HG02588 (cell line): ENCODE results near the gene NANOGP8.
"Not testable (repeated sequence)": the region's sequence is repeated elsewhere in the genome, so short reads cannot be mapped to it uniquely, and the experiment has no call there.

Source experiments
- ATAC-seq: cut with Tn5 transposase; IDR thresholded peaks from one replicate; pipeline ENCODE4 v1.9.1; 2021; ENCODE audit warnings: mild to moderate bottlenecking, moderate library complexity; ENCODE audit not compliant: unreplicated experiment

Gene NANOGP8

DNA sequence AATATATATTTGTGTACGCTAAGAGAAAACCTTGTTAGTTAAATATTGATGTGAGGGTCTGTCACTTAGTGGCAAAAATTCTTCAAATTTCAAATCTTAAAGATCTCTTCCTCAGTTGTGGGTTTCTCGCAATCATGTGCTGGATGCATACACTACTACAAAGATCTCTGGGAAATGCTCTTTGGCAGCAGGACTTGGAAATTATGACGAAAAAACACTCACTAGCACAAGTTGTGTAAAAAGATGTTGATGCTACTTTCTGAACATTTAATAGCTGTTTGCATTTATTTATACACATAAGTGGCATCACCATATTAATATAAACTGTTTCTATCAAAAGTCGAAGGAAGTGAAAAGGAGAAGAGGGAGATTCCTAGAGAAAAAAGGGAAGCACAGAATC, 10.8 kb upstream of the NANOGP8 start:
- ATAC-seq: no peak

- no peak for ATAC-seq
These were observed 7.8 kb upstream of the NANOGP8 start for GRCh38 chr15:35092846-35093245.

- ATAC-seq: no peak
These were observed 7.2 kb upstream of the NANOGP8 start for GRCh38 chr15:35092311-35092710.

- ATAC-seq: no peak
These were observed 5.2 kb upstream of the NANOGP8 start for GRCh38 chr15:35090104-35090807.

GRCh38 chr15:35089551-35089950, 4.5 kb upstream of the NANOGP8 start:
- ATAC-seq: no peak

GRCh38 chr15:35088329-35088728, 3.2 kb upstream of the NANOGP8 start:
- no peak for ATAC-seq

- no peak for ATAC-seq
These were observed 2.7 kb upstream of the NANOGP8 start for GRCh38 chr15:35087759-35088158.

- not testable (repeated sequence) for ATAC-seq
These were observed 2.4 kb downstream of the NANOGP8 start for GRCh38 chr15:35082371-35083348.

GRCh38 chr15:35081626-35082365, 3.3 kb downstream of the NANOGP8 start:
- not testable (repeated sequence) for ATAC-seq

- ATAC-seq: no peak
These were observed 4.9 kb downstream of the NANOGP8 start for GRCh38 chr15:35080226-35080625.

DNA sequence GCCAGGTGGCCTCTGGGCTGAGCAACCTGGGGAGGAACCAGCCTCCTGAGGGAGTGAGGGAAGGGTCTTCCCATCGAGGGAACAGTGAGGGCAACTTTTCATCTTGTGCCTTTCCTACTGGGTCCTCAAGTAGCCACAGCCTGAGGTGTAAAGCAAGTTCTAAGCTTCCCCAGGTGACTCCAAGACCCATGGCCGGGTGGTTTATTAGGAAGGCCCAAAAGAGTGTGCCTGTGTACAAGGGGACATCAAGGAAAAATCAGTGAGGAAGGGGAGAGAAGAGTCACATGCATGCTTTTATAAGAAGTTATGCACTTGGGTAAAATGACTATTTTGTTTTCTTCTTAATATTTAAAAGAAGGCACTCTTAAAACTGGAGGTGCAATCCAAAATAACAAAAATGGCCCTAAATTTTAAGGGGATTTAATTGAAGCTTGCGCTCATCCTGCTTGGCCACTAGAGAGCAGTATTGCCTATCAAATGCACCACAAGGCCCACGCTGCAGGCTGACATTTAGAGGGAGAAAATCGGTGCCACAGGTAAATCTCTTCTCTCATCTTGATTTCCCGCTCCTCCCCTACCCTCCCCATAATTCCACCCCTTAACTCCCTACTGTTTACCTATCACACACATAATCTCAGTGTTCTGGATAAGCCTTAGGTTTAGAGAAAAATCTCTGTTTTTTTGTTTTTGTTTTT, 6.7 kb downstream of the NANOGP8 start:
- ATAC-seq: no peak

DNA sequence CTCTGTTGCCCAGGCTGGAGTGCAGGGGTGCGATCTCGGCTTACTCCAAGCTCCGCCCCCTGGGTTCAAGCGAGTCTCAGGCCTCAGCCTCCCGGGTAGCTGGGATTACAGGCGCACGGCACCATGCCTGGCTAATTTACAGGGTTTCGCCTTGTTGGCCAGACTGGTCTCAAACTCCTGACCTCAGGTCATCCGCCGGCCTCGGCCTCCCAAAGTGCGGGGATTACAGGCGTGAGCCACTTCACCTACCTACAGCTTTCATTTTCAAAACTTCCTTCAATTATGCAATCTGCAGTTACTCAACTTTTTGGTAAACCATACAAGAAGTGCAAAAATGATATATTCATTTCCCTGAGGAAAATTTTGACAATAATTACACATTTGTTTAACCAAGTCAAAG, 14.0 kb downstream of the NANOGP8 start:
- ATAC-seq: no peak

- ATAC-seq: no peak
These were observed 16.1 kb downstream of the NANOGP8 start for GRCh38 chr15:35068846-35069475.

DNA sequence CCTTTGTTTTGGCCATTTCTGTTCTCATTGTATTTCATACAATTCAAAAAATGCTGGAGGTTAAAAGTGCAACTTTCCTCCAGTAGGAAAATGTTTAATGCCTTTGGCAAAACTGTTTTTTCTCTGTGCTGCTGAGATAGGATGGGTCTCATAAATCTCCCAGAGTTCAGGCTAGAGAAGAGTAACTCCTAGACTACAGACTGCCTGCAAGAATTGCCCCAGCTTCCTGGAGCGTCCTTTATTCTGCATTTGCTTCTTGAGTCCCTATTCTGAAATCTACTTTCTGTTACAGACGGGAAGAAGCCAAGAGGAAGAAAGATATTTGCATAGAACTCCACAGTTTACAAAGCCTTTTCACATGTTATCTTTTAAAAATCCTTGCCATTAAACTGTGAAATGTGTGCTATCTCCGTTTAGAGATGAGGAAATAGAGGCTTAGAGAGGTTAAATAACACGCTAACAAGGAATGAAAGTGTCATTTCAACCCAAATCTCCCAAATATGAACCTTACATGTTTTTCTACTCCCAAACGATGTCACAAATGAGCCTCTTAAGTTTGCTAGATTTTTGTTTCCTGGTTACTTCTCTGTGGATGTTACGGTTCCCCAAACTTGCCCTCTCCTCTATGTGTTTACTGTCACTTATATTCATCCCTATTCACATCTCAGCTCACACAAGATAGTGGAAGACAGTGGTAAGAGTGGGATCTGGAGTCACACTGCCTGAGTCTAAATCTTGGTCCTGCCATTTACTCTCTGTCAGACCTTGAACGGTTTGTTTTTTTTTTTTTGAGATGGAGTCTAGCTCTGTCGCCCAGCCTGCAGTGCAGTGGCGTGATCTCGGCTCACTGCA, 17.4 kb downstream of the NANOGP8 start:
- ATAC-seq: no peak

DNA sequence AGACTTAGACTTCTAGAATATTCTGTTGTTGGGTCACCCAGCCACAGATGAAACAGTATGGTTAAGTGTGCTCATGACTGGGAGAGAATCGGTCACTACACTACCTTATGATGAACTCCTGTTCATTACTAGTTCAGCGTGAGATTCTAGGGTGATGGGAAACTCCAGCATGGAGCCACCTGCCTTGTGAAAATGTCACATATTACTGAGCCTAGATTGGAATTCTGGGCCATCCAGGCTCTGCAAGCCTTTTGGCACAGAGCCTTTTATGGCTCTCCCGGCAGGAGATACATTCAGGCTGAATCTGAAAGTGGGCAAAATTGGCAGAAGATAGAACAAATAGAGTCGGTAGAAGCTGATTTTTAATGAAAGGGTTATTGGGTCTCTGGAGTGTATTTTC, 19.0 kb downstream of the NANOGP8 start:
- no peak for ATAC-seq

- ATAC-seq: no peak
These were observed 20.4 kb downstream of the NANOGP8 start for GRCh38 chr15:35064576-35065190.

- no peak for ATAC-seq
These were observed 22.4 kb downstream of the NANOGP8 start for GRCh38 chr15:35062738-35063099.

DNA sequence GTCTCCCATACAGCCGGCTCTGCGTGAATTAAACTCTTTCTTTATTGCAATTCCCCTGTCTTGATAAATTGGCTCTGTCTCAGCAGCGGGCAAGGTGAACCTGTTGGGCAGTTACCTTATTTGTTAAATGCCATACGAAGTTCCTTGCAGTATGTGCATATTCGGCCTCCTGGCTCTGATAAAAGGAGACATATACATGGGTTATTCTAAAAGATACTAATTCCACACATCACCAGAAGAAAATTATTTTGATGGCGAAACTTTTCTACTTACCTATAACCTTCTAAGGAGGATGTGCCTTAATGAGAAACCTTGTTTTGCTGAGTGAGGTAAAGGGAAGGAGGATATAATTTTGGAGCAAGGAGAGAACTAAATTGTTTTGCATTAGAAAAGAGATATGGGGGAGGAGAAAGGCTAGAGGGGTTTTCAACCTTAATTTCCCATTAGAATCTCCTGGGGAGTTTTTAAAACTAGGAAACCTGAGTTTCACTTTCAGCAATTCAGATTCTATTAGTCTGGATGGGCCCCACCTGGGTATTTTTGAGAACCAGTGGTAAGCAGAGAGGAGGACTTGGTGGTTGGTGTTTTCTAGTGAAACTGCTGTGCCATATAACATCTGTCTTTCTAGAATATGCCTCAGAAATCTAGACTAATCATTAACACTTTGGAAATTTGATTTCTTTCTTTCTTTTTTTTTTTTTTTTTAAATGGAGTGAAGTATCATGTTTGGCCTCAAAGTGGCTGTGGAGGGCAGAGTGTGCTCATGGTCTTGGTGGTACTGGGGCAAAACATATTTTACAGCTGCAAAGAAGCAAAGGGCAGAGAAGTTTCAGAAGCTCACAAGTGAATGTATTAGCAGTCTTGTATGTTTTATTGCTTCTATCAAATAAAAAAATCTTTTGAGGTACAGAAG, 23.0 kb downstream of the NANOGP8 start:
- peak; percentile 65 for ATAC-seq
